Nephron progenitor cell (in vitro differentiated cells): ENCODE results near the gene PKHD1.

ENCODE experiments used
- DNase-seq: peaks from one replicate; pipeline ENCODE4 v3.0.0; 2021
- H3K27ac Mint-ChIP-seq: 2 replicates; pipeline ENCODE4 v1.8.0; 2021; ENCODE audit warnings: mild to moderate bottlenecking, moderate library complexity, mixed read lengths
- H3K27me3 Mint-ChIP-seq: 2 replicates; pipeline ENCODE4 v1.8.0; 2021; ENCODE audit warnings: mild to moderate bottlenecking, low read depth, mixed read lengths; ENCODE audit not compliant: poor library complexity
- H3K36me3 Mint-ChIP-seq: 2 replicates; pipeline ENCODE4 v1.8.0; 2021; ENCODE audit warnings: low read depth, mixed read lengths
- H3K4me1 Mint-ChIP-seq: 2 replicates; pipeline ENCODE4 v1.8.0; 2021; ENCODE audit warnings: mixed read lengths
- H3K4me3 Mint-ChIP-seq: 2 replicates; pipeline ENCODE4 v1.8.0; 2021; ENCODE audit warnings: mild to moderate bottlenecking, moderate library complexity, mixed read lengths
- H3K9me3 Mint-ChIP-seq: 2 replicates; pipeline ENCODE4 v1.8.0; 2021; ENCODE audit warnings: mild to moderate bottlenecking, moderate library complexity, mixed read lengths
- TF ChIP-seq, protein P1 (sequence below): fragments of 200-600 bp; sonication (generic); IDR thresholded peaks from 2 replicates; pipeline ENCODE4 v1.5.0; 2021; ENCODE audit warnings: antibody characterized with exemption

The PKHD1 gene

DNA sequence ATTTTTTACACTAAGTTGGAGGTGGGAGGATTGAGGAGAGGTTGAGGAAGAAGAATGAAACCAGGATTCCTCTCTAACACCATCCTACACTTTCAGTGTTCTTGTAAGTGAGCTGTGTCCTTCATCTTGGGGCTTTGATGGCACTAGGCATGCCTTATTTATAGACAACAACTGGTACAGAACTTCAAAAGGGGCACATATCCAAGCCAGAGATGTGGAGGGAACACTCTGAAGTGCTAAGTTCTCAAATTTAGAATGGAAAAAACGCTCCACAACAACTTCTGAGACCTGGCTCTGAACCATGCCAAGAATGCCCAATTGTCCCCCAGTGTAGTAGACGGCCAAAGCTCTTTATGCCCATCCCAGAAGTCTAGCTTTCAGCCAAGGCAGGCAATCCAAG, 16.2 kb upstream of the PKHD1 start:
- no peak for DNase-seq
- no peak overlapping the region for H3K27ac Mint-ChIP-seq
- H3K9me3 Mint-ChIP-seq, result no peaks in the 10 kb centered on the region
- peaks cover 11% of the 10 kb centered on the region for H3K27me3 Mint-ChIP-seq
- TF ChIP-seq, protein P1, sequence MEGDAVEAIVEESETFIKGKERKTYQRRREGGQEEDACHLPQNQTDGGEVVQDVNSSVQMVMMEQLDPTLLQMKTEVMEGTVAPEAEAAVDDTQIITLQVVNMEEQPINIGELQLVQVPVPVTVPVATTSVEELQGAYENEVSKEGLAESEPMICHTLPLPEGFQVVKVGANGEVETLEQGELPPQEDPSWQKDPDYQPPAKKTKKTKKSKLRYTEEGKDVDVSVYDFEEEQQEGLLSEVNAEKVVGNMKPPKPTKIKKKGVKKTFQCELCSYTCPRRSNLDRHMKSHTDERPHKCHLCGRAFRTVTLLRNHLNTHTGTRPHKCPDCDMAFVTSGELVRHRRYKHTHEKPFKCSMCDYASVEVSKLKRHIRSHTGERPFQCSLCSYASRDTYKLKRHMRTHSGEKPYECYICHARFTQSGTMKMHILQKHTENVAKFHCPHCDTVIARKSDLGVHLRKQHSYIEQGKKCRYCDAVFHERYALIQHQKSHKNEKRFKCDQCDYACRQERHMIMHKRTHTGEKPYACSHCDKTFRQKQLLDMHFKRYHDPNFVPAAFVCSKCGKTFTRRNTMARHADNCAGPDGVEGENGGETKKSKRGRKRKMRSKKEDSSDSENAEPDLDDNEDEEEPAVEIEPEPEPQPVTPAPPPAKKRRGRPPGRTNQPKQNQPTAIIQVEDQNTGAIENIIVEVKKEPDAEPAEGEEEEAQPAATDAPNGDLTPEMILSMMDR, result no peak
- peaks cover 20% of the 10 kb centered on the region for H3K4me1 Mint-ChIP-seq
- H3K36me3 Mint-ChIP-seq, result no peaks in the 10 kb centered on the region
- no peak overlapping the region for H3K4me3 Mint-ChIP-seq

DNA sequence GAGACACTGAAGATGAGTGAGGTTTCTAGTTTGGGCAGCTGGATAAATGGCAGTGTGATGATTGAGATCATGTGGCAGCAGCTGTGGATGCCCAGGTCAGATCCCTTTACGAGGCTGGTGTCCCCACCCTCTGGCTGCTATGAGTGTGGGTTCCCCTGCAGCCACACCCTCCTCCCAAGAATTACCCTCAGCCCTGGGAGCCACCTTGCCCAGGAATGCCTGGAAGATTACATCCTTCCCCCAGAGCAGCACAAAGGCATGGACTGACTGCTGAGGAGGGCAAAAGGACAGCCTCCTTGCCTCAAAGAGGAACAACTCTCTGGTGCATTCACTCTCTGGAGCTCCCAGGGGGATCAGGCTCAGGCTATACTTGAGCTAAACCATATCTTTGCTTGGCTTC, 15.0 kb upstream of the PKHD1 start:
- TF ChIP-seq, protein P1, result no peak
- DNase-seq, result no peak
- Mint-ChIP-seq H3K9me3 (peaks cover 5% of the 10 kb centered on the region), H3K4me3 (no peak overlapping the region), H3K36me3 (peaks cover 3% of the 10 kb centered on the region), H3K27ac (no peak overlapping the region), H3K4me1 (peaks cover 8% of the 10 kb centered on the region), H3K27me3 (peaks cover 11% of the 10 kb centered on the region)

DNA sequence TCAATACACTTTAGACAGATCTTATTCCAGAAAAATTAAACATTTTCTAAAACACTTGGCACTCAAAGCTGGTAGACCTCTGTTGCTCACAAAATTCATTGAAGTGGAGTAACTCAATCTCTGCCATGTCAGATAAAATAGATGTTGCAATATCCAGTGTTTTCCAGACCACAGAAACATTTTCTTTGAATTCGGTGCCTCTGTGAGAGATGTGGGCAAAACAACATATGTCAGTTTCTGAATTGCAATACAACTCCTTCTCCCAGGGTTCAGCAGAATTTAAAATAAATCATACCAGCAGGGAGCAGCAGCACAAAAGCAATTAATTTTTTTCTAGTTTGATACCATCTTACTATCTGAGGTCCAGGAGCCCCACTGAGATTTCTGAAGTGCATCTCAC, 11.3 kb upstream of the PKHD1 start:
- TF ChIP-seq, protein P1, result no peak
- Mint-ChIP-seq H3K4me3 (no peak overlapping the region), H3K36me3 (peaks cover 6% of the 10 kb centered on the region), H3K27me3 (peaks cover 11% of the 10 kb centered on the region), H3K9me3 (peaks cover 19% of the 10 kb centered on the region), H3K27ac (no peak overlapping the region), H3K4me1 (no peaks in the 10 kb centered on the region)
- no peak for DNase-seq

DNA sequence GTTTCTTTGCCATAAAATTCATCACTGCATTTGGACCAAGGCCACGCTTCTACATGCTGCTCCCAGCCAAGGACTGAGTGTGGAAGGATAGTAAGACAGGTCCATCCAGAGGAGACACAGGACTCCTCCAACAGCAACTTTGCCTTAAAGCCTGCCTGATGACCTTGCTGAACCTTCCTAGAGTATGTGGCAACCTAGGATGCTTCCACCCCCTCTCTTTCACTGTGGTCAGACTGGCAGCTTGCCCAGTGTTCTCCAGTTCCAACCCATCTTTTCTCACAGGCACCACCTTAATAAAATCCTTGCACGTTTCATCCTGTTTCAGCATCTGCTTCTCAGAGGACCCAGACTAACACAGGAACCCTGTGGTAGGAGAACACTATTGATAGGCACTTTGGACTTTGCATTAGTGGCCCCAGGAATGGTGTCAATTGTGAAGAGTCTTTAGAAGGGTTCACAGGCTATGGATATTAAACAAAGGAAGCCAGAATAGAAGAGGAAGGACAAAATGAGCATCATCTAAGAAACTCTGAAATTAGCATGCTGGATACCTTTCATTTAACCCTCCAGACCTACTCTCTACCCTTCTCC, 2.4 kb upstream of the PKHD1 start:
- Mint-ChIP-seq H3K4me1 (no peaks in the 10 kb centered on the region), H3K4me3 (no peak overlapping the region), H3K27me3 (peaks cover 5% of the 10 kb centered on the region), H3K27ac (no peak overlapping the region), H3K9me3 (peaks cover 4% of the 10 kb centered on the region), H3K36me3 (no peaks in the 10 kb centered on the region)
- TF ChIP-seq, protein P1, result no peak
- no peak for DNase-seq

DNA sequence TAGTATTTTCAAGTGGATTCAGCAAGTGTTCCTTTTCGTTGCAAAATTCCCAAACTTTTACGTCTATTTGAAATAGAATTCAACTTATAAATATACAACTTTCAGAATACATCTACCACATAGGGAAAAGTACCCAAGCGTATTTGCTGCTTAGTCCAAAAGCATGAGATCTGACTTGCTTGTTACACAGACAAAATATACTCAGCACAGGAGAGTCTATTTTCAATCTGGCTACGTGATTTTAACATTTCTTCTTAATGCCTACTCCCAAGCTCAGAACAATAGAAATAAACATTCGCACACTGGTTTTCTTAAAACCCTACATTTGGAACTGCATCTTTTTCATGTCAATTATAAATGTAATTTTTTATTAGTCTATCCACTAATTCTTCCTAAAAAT, 672 bp downstream of the PKHD1 start:
- Mint-ChIP-seq H3K4me3 (no peak overlapping the region), H3K4me1 (no peaks in the 10 kb centered on the region), H3K27me3 (peaks cover 8% of the 10 kb centered on the region), H3K36me3 (no peaks in the 10 kb centered on the region), H3K27ac (no peak overlapping the region), H3K9me3 (no peaks in the 10 kb centered on the region)
- no peak for DNase-seq
- TF ChIP-seq, protein P1, result no peak

DNA sequence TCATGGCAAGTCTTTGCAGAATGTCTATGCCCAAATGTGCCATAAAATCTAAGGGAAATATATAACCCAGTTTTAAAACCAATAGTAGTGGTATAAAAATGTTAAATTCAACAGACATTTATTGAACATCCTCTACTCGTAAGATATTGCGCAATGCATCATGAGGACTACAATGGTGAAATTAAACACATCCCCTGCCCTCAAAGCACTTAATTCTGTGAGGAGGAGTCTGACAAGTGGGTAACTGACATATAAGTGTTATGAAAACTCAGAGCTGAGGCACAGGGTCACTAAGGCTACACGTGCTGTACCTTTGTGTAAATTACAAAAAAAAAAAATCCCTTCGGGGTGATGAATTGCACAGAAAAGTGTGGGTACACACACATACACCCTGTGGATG, 6.2 kb downstream of the PKHD1 start:
- no peak for DNase-seq
- H3K27me3 Mint-ChIP-seq, result peaks cover 8% of the 10 kb centered on the region
- H3K4me3 Mint-ChIP-seq, result no peak overlapping the region
- TF ChIP-seq, protein P1, result no peak
- H3K9me3 Mint-ChIP-seq, result no peaks in the 10 kb centered on the region
- no peak overlapping the region for H3K27ac Mint-ChIP-seq
- H3K36me3 Mint-ChIP-seq, result no peaks in the 10 kb centered on the region
- H3K4me1 Mint-ChIP-seq, result peaks cover 31% of the 10 kb centered on the region
